Measurements from ENCODE around the gene SHC2.
A peak's percentile ranks its signal among the peaks of the same experiment; 100 is the strongest.
"Not testable (repeated sequence)": the region's sequence is repeated elsewhere in the genome, so short reads cannot be mapped to it uniquely, and the experiment has no call there.

The SHC2 gene

GRCh38 chr19:406135-406781 lies 54.6 kb downstream of the SHC2 start:
- DNase-seq (ENCODE audit: low spot score) = no peak

GRCh38 chr19:405121-405965 lies 55.5 kb downstream of the SHC2 start:
- peak; percentile 46 for DNase-seq (ENCODE audit: low spot score)

- no peak for DNase-seq (ENCODE audit: low spot score)
Observed at GRCh38 chr19:403221-404027, 57.4 kb downstream of the SHC2 start.

GRCh38 chr19:402786-403185 lies 58.0 kb downstream of the SHC2 start:
- no peak for DNase-seq (ENCODE audit: low spot score)

- no peak for DNase-seq (ENCODE audit: low spot score)
Observed at GRCh38 chr19:401866-402511, 58.8 kb downstream of the SHC2 start.

GRCh38 chr19:400976-401865 lies 59.6 kb downstream of the SHC2 start:
- no peak for DNase-seq (ENCODE audit: low spot score)

- no peak for DNase-seq (ENCODE audit: low spot score)
Observed at GRCh38 chr19:399370-399769, 61.5 kb downstream of the SHC2 start.

GRCh38 chr19:398719-399118 lies 62.1 kb downstream of the SHC2 start:
- no peak for DNase-seq (ENCODE audit: low spot score)

GRCh38 chr19:397941-398706 lies 62.7 kb downstream of the SHC2 start:
- DNase-seq (ENCODE audit: low spot score) = no peak

- no peak for DNase-seq (ENCODE audit: low spot score)
Observed at GRCh38 chr19:397321-397720, 63.5 kb downstream of the SHC2 start.

GRCh38 chr19:395467-395866 lies 65.4 kb downstream of the SHC2 start:
- DNase-seq (ENCODE audit: low spot score) = no peak

- not testable (repeated sequence) for DNase-seq (ENCODE audit: low spot score)
Observed at GRCh38 chr19:394857-395256, 66.0 kb downstream of the SHC2 start.

GRCh38 chr19:393560-393959 lies 67.3 kb downstream of the SHC2 start:
- DNase-seq (ENCODE audit: low spot score) = not testable (repeated sequence)

GRCh38 chr19:392375-392970 lies 68.4 kb downstream of the SHC2 start:
- no peak for DNase-seq (ENCODE audit: low spot score)

- no peak for DNase-seq (ENCODE audit: low spot score)
Observed at GRCh38 chr19:391726-392374, 69.0 kb downstream of the SHC2 start.

GRCh38 chr19:391207-391557 lies 69.7 kb downstream of the SHC2 start:
- DNase-seq (ENCODE audit: low spot score) = no peak

- DNase-seq (ENCODE audit: low spot score) = no peak
Observed at GRCh38 chr19:390386-391206, 70.2 kb downstream of the SHC2 start.

- DNase-seq (ENCODE audit: low spot score) = no peak
Observed at GRCh38 chr19:389935-390289, 70.9 kb downstream of the SHC2 start.
